Stimulated activated effector memory CD8-positive, alpha-beta T cell treated with anti-CD3 and anti-CD28 coated beads, Interleukin-12 subunit alpha, Interleukin-12 subunit beta, amount 100 ng/mL, for 72 hours (primary cell): Measurements from ENCODE around the gene MEI4.
"Not testable (repeated sequence)": the region's sequence is repeated elsewhere in the genome, so short reads cannot be mapped to it uniquely, and the experiment has no call there.

ENCODE experiments used
- ATAC-seq: fragments of 150-1000 bp; cut with Tn5 transposase; 2 replicates; pipeline ENCODE4 v1.10.0; 2021
- DNase-seq, 2 donors: peaks; one replicate each; pipeline ENCODE4 v3.0.0; 2021 to 2022; ENCODE audit warnings: low spot score in 2 of 2
- H3K27ac Mint-ChIP-seq: one replicate; pipeline ENCODE4 v1.8.0; 2022; ENCODE audit warnings: mild to moderate bottlenecking, mixed read lengths
- H3K36me3 Mint-ChIP-seq: one replicate; pipeline ENCODE4 v1.8.0; 2022; ENCODE audit warnings: mild to moderate bottlenecking, mixed read lengths
- H3K4me1 Mint-ChIP-seq: one replicate; pipeline ENCODE4 v1.8.0; 2022; ENCODE audit warnings: mixed read lengths
- H3K4me3 Mint-ChIP-seq: one replicate; pipeline ENCODE4 v1.8.0; 2022; ENCODE audit warnings: mild to moderate bottlenecking, mixed read lengths
- H3K9me3 Mint-ChIP-seq: one replicate; pipeline ENCODE4 v1.8.0; 2022; ENCODE audit warnings: mixed read lengths

The MEI4 gene

GRCh38 chr6:77822265-77822664, 169.4 kb downstream of the MEI4 start:
- no peaks in the 10 kb centered on the region for H3K4me1 Mint-ChIP-seq
- H3K4me3 Mint-ChIP-seq: no peak overlapping the region
- peaks cover 11% of the 10 kb centered on the region for H3K9me3 Mint-ChIP-seq
- no peaks in the 10 kb centered on the region for H3K36me3 Mint-ChIP-seq
- H3K27ac Mint-ChIP-seq: no peak overlapping the region
- ATAC-seq (no peak), DNase-seq (no peak)

GRCh38 chr6:77825204-77825603, 172.4 kb downstream of the MEI4 start:
- H3K27ac Mint-ChIP-seq: no peak overlapping the region
- H3K36me3 Mint-ChIP-seq: no peaks in the 10 kb centered on the region
- no peaks in the 10 kb centered on the region for H3K4me1 Mint-ChIP-seq
- no peak overlapping the region for H3K4me3 Mint-ChIP-seq
- ATAC-seq (no peak), DNase-seq (no peak)
- H3K9me3 Mint-ChIP-seq: peaks cover 7% of the 10 kb centered on the region

GRCh38 chr6:77829736-77830135, 176.9 kb downstream of the MEI4 start:
- H3K9me3 Mint-ChIP-seq: peaks cover 2% of the 10 kb centered on the region
- H3K4me1 Mint-ChIP-seq: no peaks in the 10 kb centered on the region
- no peaks in the 10 kb centered on the region for H3K36me3 Mint-ChIP-seq
- H3K4me3 Mint-ChIP-seq: no peak overlapping the region
- no peak overlapping the region for H3K27ac Mint-ChIP-seq
- no peak for DNase-seq
- ATAC-seq: no peak

- not testable (repeated sequence) for H3K9me3 Mint-ChIP-seq, DNase-seq, H3K36me3 Mint-ChIP-seq, H3K4me3 Mint-ChIP-seq, ATAC-seq, H3K27ac Mint-ChIP-seq, H3K4me1 Mint-ChIP-seq
Measured at GRCh38 chr6:77833749-77834148, 180.9 kb downstream of the MEI4 start.

DNA sequence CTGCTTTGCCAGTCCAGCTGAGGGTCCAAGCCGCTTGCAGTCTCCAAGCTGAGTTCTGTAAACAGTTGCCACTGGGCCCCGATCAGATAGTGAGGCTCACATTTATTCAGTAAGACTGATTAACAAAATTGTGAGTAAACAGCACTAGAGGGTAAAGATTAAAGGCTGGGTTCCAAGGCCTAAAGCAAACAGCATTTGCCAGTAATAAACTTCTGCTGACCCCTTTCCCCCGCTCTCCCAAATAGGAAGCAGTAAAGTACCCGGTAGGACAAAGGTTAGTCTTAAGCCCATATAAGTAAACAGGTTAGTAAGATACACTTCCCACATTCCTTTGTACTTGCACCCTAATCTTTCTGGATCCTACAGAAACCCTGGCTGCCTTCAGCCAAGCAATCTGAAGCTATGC, 181.8 kb downstream of the MEI4 start:
- Mint-ChIP-seq H3K27ac (no peak overlapping the region), H3K4me3 (no peak overlapping the region), H3K4me1 (no peaks in the 10 kb centered on the region), H3K36me3 (no peaks in the 10 kb centered on the region), H3K9me3 (peaks cover 4% of the 10 kb centered on the region)
- ATAC-seq (no peak), DNase-seq (no peak)

DNA sequence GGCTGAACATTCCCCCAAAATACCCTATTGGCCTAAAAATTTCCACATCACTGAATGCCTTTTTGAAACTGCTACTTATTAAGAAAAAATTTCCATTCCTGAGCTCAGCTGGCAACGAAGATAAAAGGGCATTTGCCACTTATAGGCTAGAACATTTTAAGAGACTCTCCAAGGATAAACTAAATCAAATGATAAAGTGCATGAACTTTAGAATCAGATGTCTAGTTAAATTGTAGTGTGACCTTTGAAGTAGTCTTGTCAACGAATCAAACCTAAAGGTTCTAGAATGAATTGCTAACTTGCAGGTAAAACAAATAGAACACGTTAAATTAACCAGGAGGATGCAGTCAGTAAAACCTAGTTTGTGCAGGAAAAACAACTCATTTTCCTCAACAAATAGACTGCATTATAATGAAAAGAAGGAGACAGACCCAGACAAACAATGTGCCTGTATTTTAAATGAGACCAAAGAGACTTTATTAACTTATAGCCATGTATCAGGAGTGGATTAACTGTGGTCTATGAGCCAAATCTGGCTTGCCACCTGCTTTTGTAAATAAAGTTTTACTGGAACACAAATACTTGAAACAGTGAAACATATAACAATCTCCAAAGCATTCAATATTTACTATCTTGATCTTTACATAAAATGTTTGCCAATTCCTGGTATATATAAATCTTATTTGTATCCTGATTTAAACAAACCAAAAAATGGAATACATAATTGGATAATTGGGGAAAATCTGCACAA, 184.4 kb downstream of the MEI4 start:
- no peak for ATAC-seq
- no peak overlapping the region for H3K4me3 Mint-ChIP-seq
- H3K9me3 Mint-ChIP-seq: peaks cover 4% of the 10 kb centered on the region
- no peaks in the 10 kb centered on the region for H3K36me3 Mint-ChIP-seq
- DNase-seq: no peak
- H3K4me1 Mint-ChIP-seq: no peaks in the 10 kb centered on the region
- no peak overlapping the region for H3K27ac Mint-ChIP-seq

DNA sequence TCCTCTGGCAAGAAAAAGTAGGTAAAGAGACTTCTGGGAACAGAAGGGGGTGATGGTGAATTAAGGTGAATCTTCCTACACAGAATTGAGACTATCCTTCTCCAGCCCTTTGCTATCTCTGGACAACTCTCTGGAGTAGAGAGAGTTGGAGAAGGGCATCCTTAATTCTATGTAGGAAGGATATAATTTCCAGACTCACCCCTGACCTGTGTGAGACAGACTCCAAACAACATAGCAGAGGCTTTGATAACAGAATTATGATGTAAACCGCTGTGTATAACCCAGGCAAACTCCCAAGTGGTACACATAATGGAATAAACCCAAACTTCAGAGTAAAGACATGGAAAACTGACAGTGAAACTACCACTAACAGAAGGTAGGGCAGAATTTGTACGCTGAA, 186.5 kb downstream of the MEI4 start:
- Mint-ChIP-seq H3K36me3 (no peaks in the 10 kb centered on the region), H3K27ac (no peak overlapping the region), H3K4me1 (no peaks in the 10 kb centered on the region), H3K9me3 (peaks cover 4% of the 10 kb centered on the region), H3K4me3 (no peak overlapping the region)
- DNase-seq: no peak
- ATAC-seq: no peak

- H3K27ac Mint-ChIP-seq: no peak overlapping the region
Measured at GRCh38 chr6:77844822-77845221, 192.0 kb downstream of the MEI4 start.

DNA sequence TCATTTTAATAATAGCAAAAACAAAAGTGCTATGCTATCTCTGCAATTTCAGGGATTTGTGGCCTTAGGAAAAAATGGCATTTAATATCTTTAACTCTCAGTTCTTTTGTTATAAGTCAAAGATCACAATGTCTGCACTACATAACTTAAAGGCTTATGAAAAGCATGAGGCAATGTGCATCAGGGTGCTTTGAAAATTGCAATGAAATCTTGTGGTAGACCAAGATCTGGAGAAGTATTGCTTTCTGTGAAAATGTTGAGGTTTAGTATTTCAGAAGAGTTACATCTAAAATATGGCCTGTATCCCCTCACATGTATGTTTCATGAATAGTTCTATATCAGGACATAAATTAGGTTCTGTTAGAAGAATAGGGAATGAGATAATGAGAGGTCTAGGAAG, 200.6 kb downstream of the MEI4 start:
- Mint-ChIP-seq H3K27ac (no peak overlapping the region), H3K9me3 (peaks cover 16% of the 10 kb centered on the region), H3K36me3 (no peaks in the 10 kb centered on the region), H3K4me1 (no peaks in the 10 kb centered on the region), H3K4me3 (no peak overlapping the region)
- no peak for DNase-seq
- no peak for ATAC-seq

More at GRCh38 chr6:77844822-77845221, 192.0 kb downstream of the MEI4 start:
- no peak for DNase-seq
- Mint-ChIP-seq H3K9me3 (peaks cover 13% of the 10 kb centered on the region), H3K4me3 (no peak overlapping the region), H3K4me1 (no peaks in the 10 kb centered on the region), H3K36me3 (no peaks in the 10 kb centered on the region)
- no peak for ATAC-seq

GRCh38 chr6:77856391-77856790, 203.6 kb downstream of the MEI4 start:
- Mint-ChIP-seq H3K9me3 (peaks cover 14% of the 10 kb centered on the region), H3K27ac (no peak overlapping the region), H3K4me3 (no peak overlapping the region), H3K4me1 (no peaks in the 10 kb centered on the region), H3K36me3 (no peaks in the 10 kb centered on the region)
- no peak for ATAC-seq
- DNase-seq: no peak

- ATAC-seq: no peak
- Mint-ChIP-seq H3K27ac (no peak overlapping the region), H3K4me1 (no peaks in the 10 kb centered on the region), H3K4me3 (no peak overlapping the region), H3K9me3 (peaks cover 11% of the 10 kb centered on the region), H3K36me3 (no peaks in the 10 kb centered on the region)
- no peak for DNase-seq
Measured at GRCh38 chr6:77857421-77857820, 204.6 kb downstream of the MEI4 start.

- ATAC-seq: no peak
- Mint-ChIP-seq H3K4me1 (no peaks in the 10 kb centered on the region), H3K36me3 (no peaks in the 10 kb centered on the region), H3K9me3 (peaks cover 7% of the 10 kb centered on the region), H3K4me3 (no peak overlapping the region), H3K27ac (no peak overlapping the region)
- DNase-seq: no peak
Measured at GRCh38 chr6:77876300-77876699, 223.5 kb downstream of the MEI4 start.

- peaks cover 11% of the 10 kb centered on the region for H3K9me3 Mint-ChIP-seq
- DNase-seq (no peak), ATAC-seq (no peak)
- no peak overlapping the region for H3K4me3 Mint-ChIP-seq
- no peak overlapping the region for H3K27ac Mint-ChIP-seq
- no peaks in the 10 kb centered on the region for H3K4me1 Mint-ChIP-seq
- no peaks in the 10 kb centered on the region for H3K36me3 Mint-ChIP-seq
Measured at GRCh38 chr6:77879527-77879926, 226.7 kb downstream of the MEI4 start.

DNA sequence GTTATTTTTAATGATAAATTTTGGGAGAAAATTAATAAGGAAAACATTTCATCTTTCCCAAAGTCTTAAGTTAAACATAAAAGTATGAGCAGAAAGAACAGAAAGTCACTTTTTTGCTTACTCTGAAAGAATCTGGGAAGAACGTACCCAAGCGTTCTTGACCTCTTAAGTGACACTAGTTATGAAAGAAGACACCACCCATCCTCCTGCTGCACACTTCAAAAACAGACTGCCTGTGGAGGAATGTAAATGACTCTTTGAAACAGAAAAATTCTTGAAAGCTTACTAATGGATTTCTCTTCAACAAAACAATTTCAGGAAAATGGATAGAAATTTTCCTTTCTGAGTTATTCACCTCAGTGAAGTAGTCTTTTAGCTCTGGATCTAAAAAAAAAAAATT, 227.7 kb downstream of the MEI4 start:
- H3K9me3 Mint-ChIP-seq: peaks cover 6% of the 10 kb centered on the region
- DNase-seq (no peak), ATAC-seq (no peak)
- H3K4me3 Mint-ChIP-seq: no peak overlapping the region
- H3K4me1 Mint-ChIP-seq: no peaks in the 10 kb centered on the region
- H3K27ac Mint-ChIP-seq: no peak overlapping the region
- H3K36me3 Mint-ChIP-seq: no peaks in the 10 kb centered on the region

- Mint-ChIP-seq H3K4me1 (no peaks in the 10 kb centered on the region), H3K9me3 (peaks cover 12% of the 10 kb centered on the region), H3K36me3 (no peaks in the 10 kb centered on the region), H3K4me3 (no peak overlapping the region), H3K27ac (no peak overlapping the region)
- DNase-seq (no peak), ATAC-seq (no peak)
Measured at GRCh38 chr6:77883851-77884250, 231.0 kb downstream of the MEI4 start.

DNA sequence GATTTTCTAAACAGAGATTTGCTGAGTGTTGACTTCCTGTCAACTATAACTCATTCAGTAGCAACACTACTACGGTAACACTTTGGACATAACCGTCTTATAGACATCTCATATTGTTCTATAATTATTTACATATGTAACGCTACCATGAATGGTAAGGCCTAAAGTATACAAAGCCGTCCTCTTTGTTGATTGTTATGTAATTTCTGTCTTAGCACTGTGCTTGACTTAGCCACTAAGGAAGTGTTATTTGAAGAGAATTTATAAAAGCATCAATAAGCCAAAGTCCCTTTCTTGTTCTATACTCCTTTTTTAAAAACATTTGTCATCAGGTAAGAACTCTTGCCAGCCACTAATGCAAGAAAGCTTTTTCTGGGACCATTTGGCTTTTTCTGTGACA, 240.6 kb downstream of the MEI4 start:
- no peak overlapping the region for H3K27ac Mint-ChIP-seq
- DNase-seq: no peak
- ATAC-seq: no peak
- no peaks in the 10 kb centered on the region for H3K4me1 Mint-ChIP-seq
- H3K36me3 Mint-ChIP-seq: no peaks in the 10 kb centered on the region
- H3K9me3 Mint-ChIP-seq: peaks cover 13% of the 10 kb centered on the region
- no peak overlapping the region for H3K4me3 Mint-ChIP-seq

GRCh38 chr6:77906070-77906469, 253.2 kb downstream of the MEI4 start:
- DNase-seq: no peak
- no peaks in the 10 kb centered on the region for H3K4me1 Mint-ChIP-seq
- no peak overlapping the region for H3K4me3 Mint-ChIP-seq
- H3K27ac Mint-ChIP-seq: no peak overlapping the region
- H3K36me3 Mint-ChIP-seq: no peaks in the 10 kb centered on the region
- H3K9me3 Mint-ChIP-seq: peaks cover 27% of the 10 kb centered on the region
- no peak for ATAC-seq
